HepG2 (cell line): ENCODE data around the gene RPL38. TPM values are rescaled to one million over a fixed set of nuclear protein-coding genes. Genes with fewer than 3 reads are reported as not detected.

Source experiments
- KDM5B ChIP-seq: sonication (generic); formaldehyde crosslinking; IDR thresholded peaks from 2 replicates; pipeline ENCODE4 v1.4.0; 2020; ENCODE audit warnings: missing genetic modification reagents, mild to moderate bottlenecking, borderline replicate concordance
- MEF2D ChIP-seq: sonication (generic); formaldehyde crosslinking; IDR thresholded peaks from 2 replicates; pipeline ENCODE4 v1.5.1; 2020; ENCODE audit warnings: mild to moderate bottlenecking, missing genetic modification reagents
- SAFB2 ChIP-seq: sonication (generic); formaldehyde crosslinking; IDR thresholded peaks from 2 replicates; pipeline ENCODE4 v1.5.1; 2020; ENCODE audit warnings: missing genetic modification reagents, low read depth, mild to moderate bottlenecking, borderline replicate concordance
- SPEN ChIP-seq: sonication (generic); formaldehyde crosslinking; IDR thresholded peaks from 2 replicates; pipeline ENCODE4 v1.5.1; 2020; ENCODE audit warnings: low read depth, mild to moderate bottlenecking, missing genetic modification reagents
- TBL1XR1 ChIP-seq: fragments of 150-350 bp; IDR thresholded peaks from 2 replicates; pipeline ENCODE4 v1.6.1; 2014; ENCODE audit warnings: borderline replicate concordance, low read length; ENCODE audit not compliant: partially characterized antibody
- ZC3H13 ChIP-seq: sonication (generic); formaldehyde crosslinking; IDR thresholded peaks from 2 replicates; pipeline ENCODE4 v1.8.1; 2023; ENCODE audit warnings: mild to moderate bottlenecking, missing genetic modification reagents, moderate library complexity
- ZMYM4 ChIP-seq: sonication (generic); formaldehyde crosslinking; IDR thresholded peaks from 2 replicates; pipeline ENCODE4 v1.8.1; 2023; ENCODE audit warnings: mild to moderate bottlenecking, missing genetic modification reagents
- ZNF180 ChIP-seq: sonication (generic); formaldehyde crosslinking; IDR thresholded peaks from 2 replicates; pipeline ENCODE4 v1.4.0; 2020; ENCODE audit warnings: low read depth, missing genetic modification reagents, borderline replicate concordance
- ZNF224 ChIP-seq: sonication (generic); formaldehyde crosslinking; IDR thresholded peaks from 2 replicates; pipeline ENCODE4 v1.5.0; 2020; ENCODE audit warnings: mild to moderate bottlenecking, missing genetic modification reagents
- polyA plus RNA-seq, 8 experiments: library from polyadenylated mRNA; depleted of rRNA in 3 of 8; stranded (reverse) in 7 of 8; unstranded in 1 of 8; fragments of >200 nt; fragmentation: Illumina TruSeq in 4 of 8; extraction: Trizol in 4 of 8; gene quantifications; 2 replicates each; pipeline versions ENCODE4 v1.2.1 to v1.2.3, GENCODE V29; 2011 to 2016; ENCODE audit warnings: low read depth in 4 of 8, missing spikeins in 1 of 8, mixed read lengths in 1 of 8; ENCODE audit not compliant: insufficient read depth in 1 of 8
- total RNA-seq, 5 experiments: library from RNA; depleted of rRNA; stranded (reverse); fragments of >200 nt; fragmentation: Illumina TruSeq; extraction: Trizol; gene quantifications; 2 replicates each; pipeline ENCODE4 v1.2.3, GENCODE V29; 2016; ENCODE audit warnings: low read depth in 1 of 5
- TF ChIP-seq, protein P1 (sequence below), 2 experiments: sonication (generic) in 1 of 2; formaldehyde crosslinking in 1 of 2; IDR thresholded peaks; 2 replicates each; pipeline versions ENCODE4 v1.4.0 to v1.6.1; 2018 to 2020; ENCODE audit warnings: missing genetic modification reagents in 2 of 2, borderline replicate concordance in 1 of 2, low read depth in 1 of 2, mild to moderate bottlenecking in 1 of 2, missing biosample characterization in 1 of 2
- TF ChIP-seq, protein P2 (sequence below): sonication (generic); formaldehyde crosslinking; IDR thresholded peaks from 2 replicates; pipeline ENCODE4 v1.5.1; 2020; ENCODE audit warnings: mild to moderate bottlenecking, missing genetic modification reagents, moderate library complexity
- TF ChIP-seq, protein P3 (sequence below): sonication (generic); formaldehyde crosslinking; IDR thresholded peaks from 2 replicates; pipeline ENCODE4 v1.5.1; 2020; ENCODE audit warnings: mild to moderate bottlenecking, missing genetic modification reagents, moderate library complexity

The RPL38 gene
- total and polyA plus RNA-seq, 2 of the 13 experiments (the other 11 are each of a cell fraction or from before 2014, with no cell fraction given): 2,370 to 2,372 TPM

DNA sequence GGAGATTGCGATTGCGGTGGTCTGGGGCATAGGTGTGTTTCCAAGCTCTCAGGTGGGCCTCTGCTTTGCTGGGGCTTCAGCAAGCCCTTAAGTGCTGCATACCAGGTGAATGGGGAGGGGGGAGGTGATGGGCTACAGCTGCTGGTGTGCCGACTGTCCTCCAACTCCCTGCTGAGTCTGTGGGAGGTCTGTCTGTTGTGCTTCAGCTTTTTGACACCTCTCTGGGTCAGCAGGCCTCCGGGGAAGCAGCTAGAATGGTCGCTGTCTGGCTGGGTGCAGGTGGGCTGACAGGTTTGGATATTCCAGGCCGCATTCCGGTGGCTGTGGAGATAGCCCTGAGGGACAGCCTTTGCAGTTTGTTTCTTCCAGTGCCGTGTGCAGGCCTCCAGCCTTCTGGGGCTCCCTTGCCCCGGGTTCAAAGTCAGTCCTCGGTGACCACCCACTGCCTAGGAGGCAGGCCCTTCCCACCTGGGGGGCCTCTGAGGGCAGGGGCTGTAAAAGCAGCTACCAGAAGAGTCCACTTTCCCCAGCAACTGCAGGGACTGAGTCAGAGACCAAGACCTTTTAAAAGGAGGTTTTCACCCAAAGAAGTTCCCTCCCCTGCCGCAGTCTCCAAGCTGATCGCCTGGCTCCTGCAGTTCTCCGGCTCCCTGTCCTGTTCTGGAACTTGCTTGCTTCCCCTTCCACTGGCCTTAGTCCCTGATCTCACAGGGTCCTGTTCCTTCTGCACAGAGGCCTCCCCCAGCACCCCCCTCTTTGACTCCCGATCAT, 7.8 kb downstream of the RPL38 start (continued):
- TF ChIP-seq, protein P1, sequence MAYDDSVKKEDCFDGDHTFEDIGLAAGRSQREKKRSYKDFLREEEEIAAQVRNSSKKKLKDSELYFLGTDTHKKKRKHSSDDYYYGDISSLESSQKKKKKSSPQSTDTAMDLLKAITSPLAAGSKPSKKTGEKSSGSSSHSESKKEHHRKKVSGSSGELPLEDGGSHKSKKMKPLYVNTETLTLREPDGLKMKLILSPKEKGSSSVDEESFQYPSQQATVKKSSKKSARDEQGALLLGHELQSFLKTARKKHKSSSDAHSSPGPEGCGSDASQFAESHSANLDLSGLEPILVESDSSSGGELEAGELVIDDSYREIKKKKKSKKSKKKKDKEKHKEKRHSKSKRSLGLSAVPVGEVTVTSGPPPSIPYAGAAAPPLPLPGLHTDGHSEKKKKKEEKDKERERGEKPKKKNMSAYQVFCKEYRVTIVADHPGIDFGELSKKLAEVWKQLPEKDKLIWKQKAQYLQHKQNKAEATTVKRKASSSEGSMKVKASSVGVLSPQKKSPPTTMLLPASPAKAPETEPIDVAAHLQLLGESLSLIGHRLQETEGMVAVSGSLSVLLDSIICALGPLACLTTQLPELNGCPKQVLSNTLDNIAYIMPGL (CRISPR knock-in tag; IDR thresholded peaks at IDR 0.05; ENCODE audit: borderline replicate concordance in 1 of 2, low read depth in 1 of 2): no peak
- TF ChIP-seq SPEN (CRISPR knock-in tag) (no peak), KDM5B (CRISPR knock-in tag) (no peak), ZMYM4 (CRISPR knock-in tag) (no peak), MEF2D (CRISPR knock-in tag) (no peak), TBL1XR1 (no peak), ZNF180 (CRISPR knock-in tag) (no peak), ZC3H13 (CRISPR knock-in tag) (no peak), SAFB2 (CRISPR knock-in tag) (no peak), ZNF224 (CRISPR knock-in tag) (no peak)
- TF ChIP-seq, protein P2, sequence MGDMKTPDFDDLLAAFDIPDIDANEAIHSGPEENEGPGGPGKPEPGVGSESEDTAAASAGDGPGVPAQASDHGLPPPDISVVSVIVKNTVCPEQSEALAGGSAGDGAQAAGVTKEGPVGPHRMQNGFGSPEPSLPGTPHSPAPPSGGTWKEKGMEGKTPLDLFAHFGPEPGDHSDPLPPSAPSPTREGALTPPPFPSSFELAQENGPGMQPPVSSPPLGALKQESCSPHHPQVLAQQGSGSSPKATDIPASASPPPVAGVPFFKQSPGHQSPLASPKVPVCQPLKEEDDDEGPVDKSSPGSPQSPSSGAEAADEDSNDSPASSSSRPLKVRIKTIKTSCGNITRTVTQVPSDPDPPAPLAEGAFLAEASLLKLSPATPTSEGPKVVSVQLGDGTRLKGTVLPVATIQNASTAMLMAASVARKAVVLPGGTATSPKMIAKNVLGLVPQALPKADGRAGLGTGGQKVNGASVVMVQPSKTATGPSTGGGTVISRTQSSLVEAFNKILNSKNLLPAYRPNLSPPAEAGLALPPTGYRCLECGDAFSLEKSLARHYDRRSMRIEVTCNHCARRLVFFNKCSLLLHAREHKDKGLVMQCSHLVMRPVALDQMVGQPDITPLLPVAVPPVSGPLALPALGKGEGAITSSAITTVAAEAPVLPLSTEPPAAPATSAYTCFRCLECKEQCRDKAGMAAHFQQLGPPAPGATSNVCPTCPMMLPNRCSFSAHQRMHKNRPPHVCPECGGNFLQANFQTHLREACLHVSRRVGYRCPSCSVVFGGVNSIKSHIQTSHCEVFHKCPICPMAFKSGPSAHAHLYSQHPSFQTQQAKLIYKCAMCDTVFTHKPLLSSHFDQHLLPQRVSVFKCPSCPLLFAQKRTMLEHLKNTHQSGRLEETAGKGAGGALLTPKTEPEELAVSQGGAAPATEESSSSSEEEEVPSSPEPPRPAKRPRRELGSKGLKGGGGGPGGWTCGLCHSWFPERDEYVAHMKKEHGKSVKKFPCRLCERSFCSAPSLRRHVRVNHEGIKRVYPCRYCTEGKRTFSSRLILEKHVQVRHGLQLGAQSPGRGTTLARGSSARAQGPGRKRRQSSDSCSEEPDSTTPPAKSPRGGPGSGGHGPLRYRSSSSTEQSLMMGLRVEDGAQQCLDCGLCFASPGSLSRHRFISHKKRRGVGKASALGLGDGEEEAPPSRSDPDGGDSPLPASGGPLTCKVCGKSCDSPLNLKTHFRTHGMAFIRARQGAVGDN: no peak; the same call in 1 of the 2 replicates
- TF ChIP-seq, protein P3, sequence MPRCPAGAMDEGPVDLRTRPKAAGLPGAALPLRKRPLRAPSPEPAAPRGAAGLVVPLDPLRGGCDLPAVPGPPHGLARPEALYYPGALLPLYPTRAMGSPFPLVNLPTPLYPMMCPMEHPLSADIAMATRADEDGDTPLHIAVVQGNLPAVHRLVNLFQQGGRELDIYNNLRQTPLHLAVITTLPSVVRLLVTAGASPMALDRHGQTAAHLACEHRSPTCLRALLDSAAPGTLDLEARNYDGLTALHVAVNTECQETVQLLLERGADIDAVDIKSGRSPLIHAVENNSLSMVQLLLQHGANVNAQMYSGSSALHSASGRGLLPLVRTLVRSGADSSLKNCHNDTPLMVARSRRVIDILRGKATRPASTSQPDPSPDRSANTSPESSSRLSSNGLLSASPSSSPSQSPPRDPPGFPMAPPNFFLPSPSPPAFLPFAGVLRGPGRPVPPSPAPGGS: no peak
